GM18951 (cell line): ENCODE data around the gene WASF2.

Source experiments
- POLR2A ChIP-seq: IDR thresholded peaks from 4 replicates; pipeline ENCODE4 v1.6.1; 2011; ENCODE audit warnings: mild to moderate bottlenecking; ENCODE audit not compliant: insufficient read length, insufficient read depth; ENCODE audit errors: extremely low read depth
- in situ Hi-C: fragments of 300-500 bp; cut with MboI; formaldehyde crosslinking; loops from one replicate; pipeline ENCODE4 v1.12.0; 2022; ENCODE audit warnings: low sequenced_read_pairs, mixed read lengths, inconsistent platforms; ENCODE audit not compliant: unreplicated experiment

The WASF2 gene

DNA sequence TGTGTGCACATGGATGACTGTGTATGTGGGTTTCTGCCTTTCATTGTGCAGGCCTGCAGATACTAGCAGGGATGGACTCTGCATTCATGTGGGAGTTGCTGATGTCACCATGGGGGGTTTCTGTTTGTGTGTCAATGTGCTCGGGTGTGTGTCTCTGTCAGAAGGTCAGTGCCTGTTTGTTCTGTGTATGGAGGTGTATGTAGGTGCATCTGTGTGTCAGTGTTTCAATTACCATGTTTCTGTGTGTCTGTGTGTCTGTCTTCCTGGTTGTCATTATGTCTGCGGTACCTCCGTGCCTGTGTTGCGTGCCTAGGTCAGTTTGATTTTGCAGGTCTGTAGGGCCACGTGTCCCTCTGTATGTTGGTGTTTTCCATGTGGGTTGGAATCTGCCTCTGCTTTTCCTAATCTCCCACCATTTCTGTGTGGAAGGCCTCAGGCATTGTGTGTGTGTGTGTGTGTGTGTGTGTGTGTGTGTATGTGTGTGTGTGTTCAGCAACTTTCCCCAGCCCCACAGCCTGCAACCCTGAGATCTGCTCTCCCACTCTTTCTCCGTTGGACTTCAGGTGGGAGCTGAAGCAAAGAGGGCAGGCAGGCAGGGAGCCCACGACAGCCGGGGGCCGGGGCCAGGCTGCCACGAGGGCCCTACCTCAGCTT lies 36.7 kb upstream of the WASF2 start:
- in situ Hi-C loops: no loop called here

DNA sequence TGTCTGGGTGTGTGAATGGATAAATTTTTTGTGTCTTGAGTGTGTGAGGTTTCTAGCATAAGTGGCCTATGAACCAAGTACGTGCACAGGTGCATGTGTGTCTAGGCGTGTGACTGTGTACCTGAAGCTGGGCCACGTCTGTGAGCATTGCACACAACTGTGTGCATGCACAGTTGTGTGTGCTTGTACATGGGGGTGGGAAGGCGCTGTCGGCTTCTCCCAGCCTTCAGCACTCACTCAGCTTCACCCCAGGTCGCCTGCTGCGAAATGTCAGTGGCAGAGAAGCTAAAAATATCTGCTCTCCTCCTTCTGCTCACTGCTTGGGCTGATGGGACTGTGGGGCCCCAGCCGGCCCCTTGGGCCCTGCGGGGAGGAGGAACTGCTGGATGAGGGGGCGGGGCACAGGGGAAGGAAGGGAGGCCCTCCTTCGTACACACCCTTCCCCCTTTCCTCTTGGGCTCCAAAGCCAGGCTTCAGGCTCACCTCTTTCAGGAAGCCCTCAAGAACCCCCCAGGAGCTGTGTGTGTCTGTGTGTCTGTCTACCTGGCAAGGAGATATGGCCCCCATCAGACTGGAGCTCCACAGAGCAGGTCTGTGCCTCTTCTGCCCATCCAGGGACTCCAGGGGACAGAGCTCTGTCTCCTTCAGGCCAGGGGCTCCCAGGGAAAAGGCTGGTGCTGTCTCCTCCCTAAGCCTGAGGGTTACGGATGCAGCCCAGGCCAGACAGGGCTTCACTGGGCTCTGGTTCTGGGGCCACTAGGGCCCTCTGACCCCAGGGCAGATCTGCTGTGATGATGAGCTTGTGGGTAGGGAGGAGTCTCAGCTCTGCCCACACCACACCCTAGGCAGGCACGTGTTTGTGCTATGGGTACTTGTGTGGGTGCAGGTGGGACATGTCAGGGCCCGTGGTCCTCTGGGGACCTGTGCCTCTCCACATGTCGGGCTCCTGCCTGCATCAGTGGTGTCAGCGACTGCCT lies 35.6 kb upstream of the WASF2 start:
- in situ Hi-C loops: no loop called here
- TF ChIP-seq POLR2A: peak; percentile 19

More for the DNA sequence above, 36.7 kb upstream of the WASF2 start:
- TF ChIP-seq POLR2A: no peak

DNA sequence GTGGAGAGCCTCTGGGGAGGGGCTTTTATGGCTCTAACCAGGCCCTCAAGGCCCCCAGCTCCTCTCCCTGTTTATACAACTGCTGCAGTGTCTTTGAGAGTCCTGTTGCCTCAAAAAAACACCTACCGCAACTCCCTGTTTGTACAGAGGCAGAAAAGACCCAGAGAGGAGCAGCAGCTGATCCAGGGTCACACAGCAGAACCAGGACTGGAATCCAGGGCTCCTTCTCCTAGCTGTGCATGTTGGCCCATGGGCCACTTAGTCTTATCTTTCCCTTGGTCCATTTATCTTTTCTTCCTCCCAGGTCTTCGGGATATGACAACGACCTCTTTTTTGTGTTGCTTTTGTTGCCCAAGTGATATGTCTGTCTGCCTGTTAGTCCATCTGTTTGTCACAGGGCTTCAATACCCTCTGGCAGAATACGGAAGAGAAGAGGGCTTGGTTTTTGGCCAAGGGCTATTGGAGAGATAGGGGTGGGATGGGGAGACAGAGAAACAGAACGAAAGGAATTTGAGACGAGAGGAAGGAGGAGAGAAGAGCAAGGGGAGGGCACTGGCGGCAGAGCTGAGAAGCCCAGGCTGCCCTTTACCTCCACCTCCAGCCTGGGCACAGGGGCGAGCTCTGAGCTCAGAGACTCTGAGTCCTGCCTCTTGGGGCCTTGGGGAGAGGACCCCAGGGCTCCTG lies 33.5 kb upstream of the WASF2 start:
- in situ Hi-C loops: no loop called here
- no peak for TF ChIP-seq POLR2A

DNA sequence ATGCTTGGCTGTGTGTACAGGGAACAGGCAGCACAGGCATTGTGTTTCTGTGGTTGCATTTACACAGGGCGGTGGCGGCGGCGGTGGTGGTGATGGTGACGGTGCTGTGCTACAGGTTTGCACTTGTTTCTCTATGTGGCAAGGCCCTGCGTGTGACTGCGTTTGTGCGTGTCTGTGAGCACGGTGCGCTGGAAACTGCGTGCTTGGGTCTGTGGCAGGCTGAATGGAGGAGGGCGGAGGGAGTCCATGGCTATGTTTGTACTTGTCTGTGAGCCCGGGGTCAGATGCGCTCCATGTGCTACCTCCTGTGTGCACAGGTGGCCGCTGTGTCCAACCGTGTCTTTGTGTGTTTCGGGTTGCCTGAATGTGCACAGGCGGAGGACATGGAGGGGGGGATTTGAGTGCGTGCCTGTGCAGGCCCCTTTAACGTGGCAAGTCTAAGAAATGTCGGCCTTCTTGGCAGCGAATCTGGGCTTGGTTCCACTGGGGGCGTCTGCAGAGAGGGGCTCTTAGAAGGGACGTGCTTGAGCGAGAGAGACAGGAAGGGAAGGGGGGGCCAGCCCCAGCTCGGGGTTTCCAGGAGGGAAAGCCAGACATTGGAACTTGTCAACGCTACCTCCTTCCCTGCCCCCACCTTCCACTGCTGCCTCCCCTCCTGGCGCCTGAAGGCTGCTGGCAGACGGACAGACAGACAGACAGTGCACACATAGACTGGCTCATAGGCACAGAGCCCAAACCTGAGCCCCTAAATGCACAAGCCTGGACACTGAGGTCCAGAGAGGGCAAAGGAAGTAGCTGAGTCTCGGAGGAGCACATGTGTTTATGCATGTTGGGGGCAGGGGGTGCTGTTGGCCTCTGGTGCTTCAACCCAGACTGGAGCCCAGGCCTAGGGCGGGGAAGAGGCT lies 32.7 kb upstream of the WASF2 start:
- in situ Hi-C loops: no loop called here
- no peak for TF ChIP-seq POLR2A

DNA sequence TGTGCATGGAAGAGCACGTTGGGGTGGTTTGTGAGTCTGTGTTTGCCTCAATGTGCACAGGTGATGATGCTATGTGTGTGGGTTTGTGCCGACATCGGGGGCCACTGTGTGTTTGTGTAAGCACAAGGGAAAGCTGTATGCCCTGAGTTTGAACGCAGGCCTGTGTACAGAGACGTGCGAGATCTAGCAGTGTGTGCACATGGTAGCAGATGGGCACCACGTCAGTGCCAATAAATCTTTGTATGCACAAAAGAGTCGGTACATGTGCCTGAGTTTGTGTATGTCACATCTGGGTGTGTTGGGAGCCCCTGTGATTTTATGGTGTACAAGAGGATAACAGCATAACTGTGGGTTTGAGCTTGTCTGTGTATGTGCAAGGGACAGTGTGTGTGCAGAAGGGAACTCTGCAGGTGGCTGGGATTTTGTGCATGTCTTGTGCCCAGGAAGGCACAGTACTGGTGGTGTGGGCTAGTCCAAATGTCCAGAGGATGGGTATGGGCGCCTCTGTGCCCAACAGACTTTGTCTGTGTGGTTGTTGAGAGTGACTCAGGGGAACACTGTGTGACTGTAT lies 32.0 kb upstream of the WASF2 start:
- TF ChIP-seq POLR2A: no peak
- in situ Hi-C loops: no loop called here

DNA sequence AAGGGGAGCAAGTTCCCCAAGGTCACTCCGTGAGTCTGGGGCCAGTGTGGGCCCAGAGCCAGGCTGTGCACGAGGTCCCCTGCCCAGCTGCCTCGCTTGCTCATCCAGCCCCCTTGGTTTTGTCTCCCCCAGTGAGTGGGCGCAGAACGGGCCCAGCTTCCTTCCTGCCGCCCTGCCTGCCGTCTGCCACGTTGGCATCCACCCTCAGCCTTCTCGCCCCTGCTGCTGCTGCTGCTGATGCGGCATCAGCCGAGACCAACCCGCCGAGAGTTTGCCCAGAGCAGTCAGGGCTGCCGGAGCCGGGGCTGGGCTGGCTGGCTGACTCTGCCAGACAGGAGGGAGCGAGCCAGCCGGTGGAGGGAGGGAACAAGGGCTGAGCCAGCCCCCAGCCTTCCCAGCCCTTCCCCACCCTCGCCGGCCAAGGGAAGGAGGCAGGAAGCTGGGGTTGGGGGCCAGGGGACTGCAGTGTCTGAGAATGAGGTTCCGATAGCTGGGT lies 31.4 kb upstream of the WASF2 start:
- in situ Hi-C loops: no loop called here
- TF ChIP-seq POLR2A: no peak

DNA sequence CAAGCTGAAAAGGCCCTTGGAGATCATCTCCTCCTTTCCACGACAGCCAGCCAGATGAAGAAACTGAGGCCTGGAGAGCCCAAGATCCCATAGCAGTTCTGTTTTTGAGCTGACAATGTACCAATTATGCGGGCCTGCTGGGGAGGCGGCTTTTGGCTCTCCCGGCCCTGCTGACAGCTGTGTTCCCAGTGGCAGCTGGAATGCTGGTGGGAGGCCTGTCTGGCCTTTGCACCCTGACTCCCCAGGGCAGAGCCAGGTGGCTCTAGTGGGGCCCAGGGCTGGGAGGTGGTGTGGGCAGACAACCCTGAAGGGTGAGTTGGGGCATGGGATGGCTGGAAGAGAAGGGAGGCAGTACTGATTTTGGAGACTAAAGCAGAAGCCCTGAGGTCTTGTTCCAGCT lies 30.7 kb upstream of the WASF2 start:
- TF ChIP-seq POLR2A: no peak
- in situ Hi-C loops: no loop called here

DNA sequence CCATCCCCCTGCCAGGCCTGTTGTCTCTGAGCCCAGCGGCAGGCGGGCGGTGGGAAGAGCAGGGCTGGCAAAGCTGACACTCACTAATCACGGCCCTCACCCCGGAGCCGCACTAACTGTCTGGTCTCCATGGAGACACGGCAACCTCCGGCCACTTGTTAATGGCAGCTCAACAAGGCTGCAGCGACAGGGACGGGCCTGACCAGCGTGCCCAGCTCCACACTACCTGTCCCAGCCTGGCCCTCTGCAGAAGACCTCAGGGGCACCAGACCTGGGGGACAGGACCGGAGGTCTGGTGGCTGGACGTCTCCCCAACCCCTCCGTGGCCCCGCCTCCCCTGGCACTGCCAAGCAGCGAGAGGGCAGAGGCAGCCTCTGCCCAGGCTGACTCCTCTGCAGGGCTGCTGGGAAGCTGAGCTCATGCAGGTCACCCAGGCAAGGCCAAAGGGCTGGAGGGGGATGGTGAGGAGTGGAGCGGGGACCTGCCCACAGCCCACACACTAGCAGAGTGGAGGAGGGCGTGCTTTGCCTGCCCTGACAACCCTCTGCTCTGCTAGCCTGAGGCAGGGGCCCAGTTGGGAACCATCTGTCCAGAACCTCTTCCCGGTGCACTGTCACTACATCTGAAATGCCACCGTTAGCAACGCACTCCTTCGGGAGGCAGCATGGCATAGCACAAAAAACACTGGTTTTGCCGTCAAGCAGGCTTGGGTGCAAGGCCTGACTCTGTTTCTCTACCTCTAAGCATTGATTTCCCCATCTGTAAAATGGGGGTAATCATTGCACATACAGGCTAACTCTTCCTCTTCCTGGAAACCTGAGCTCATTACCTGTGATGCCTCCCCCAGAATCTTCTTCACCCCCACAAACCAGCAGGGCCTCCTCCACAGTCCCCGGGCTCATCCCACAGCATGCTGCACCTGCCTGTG lies 29.6 kb upstream of the WASF2 start:
- TF ChIP-seq POLR2A: no peak
- in situ Hi-C loops: no loop called here

DNA sequence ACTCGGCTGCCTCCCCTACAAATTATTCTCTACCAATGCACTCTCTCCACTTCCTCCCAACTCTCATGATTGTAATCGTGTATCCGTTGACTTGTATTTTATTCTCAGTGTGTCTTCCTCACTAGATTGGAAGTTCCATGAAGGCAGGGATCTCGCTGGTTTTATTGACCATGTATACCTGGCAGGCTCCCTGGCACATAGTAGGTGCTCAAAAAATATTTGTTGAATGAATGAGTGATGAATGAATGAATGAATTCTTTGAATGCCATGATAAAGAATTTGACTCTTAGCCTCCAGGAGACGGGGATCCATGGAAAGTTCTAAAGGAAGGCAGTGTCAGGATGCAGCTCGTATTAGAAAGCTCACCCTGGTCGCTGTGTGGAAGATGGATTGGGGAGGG lies 28.8 kb upstream of the WASF2 start:
- no peak for TF ChIP-seq POLR2A
- in situ Hi-C loops: no loop called here

DNA sequence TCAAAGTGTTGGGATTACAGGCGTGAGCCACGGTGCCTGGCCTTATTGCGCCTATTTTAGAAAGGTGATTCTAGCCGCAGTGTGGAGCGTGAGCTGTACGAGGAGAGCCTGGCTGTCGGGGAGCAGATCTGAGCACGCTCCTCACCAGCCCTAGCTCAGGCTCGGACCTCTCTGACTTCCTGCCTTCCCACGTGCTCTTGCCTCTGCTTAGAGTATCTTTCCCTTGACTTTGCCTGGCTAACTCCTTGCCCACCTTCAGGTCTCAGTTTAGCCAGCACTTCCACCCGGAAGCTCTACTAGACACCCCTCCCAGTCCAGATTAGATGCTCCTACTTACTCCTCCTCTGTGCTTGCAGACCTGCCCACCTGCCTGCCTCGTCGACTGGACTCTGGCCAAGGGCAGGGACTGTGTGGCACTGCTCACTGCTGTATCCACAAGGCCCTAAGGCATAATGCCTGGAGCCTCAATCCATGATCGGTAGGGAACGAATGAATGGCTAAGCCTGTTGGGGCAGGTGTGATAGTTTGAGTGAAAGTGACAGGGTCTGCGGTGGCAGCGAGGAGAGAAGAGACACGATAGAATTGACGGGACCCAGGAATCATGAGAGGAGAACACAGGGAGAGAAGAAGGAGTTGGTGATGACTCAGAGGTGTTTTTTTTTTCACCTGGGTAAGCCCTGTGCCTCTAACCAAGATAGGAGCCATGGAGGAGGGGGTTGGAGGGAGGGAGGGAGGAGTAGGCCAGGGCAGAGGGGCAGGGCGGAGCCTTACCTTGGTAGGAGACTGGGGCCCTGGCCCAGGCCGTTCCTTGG lies 28.1 kb upstream of the WASF2 start:
- in situ Hi-C loops: no loop called here
- TF ChIP-seq POLR2A: no peak
